Measurements from ENCODE around the gene SUGCT.
"Not testable (repeated sequence)": the region's sequence is repeated elsewhere in the genome, so short reads cannot be mapped to it uniquely, and the experiment has no call there.

The SUGCT gene

GRCh38 chr7:40239755-40240303 lies 105.0 kb downstream of the SUGCT start:
- no peak overlapping the region for H3K27ac ChIP-seq
- DNase-seq (ENCODE audit: low read depth, low spot score), result no peak

GRCh38 chr7:40243076-40243475 lies 108.3 kb downstream of the SUGCT start:
- no peak overlapping the region for H3K27ac ChIP-seq
- no peak for DNase-seq (ENCODE audit: low read depth, low spot score)

GRCh38 chr7:40244226-40244625 lies 109.4 kb downstream of the SUGCT start:
- H3K27ac ChIP-seq, result no peak overlapping the region
- no peak for DNase-seq (ENCODE audit: low read depth, low spot score)

GRCh38 chr7:40248681-40249080 lies 113.9 kb downstream of the SUGCT start:
- DNase-seq (ENCODE audit: low read depth, low spot score), result no peak
- no peak overlapping the region for H3K27ac ChIP-seq

- H3K27ac ChIP-seq; DNase-seq (ENCODE audit: low read depth, low spot score): not testable (repeated sequence)
Measured at GRCh38 chr7:40253444-40253843, 118.6 kb downstream of the SUGCT start.

GRCh38 chr7:40263752-40264390 lies 129.1 kb downstream of the SUGCT start:
- no peak overlapping the region for H3K27ac ChIP-seq
- no peak for DNase-seq (ENCODE audit: low read depth, low spot score)

- no peak for DNase-seq (ENCODE audit: low read depth, low spot score)
- H3K27ac ChIP-seq, result no peak overlapping the region
Measured at GRCh38 chr7:40267583-40267982, 132.8 kb downstream of the SUGCT start.

- H3K27ac ChIP-seq; DNase-seq (ENCODE audit: low read depth, low spot score): not testable (repeated sequence)
Measured at GRCh38 chr7:40268810-40269209, 134.0 kb downstream of the SUGCT start.

GRCh38 chr7:40276061-40276460 lies 141.3 kb downstream of the SUGCT start:
- H3K27ac ChIP-seq, result no peak overlapping the region
- no peak for DNase-seq (ENCODE audit: low read depth, low spot score)

- no peak for DNase-seq (ENCODE audit: low read depth, low spot score)
- no peak overlapping the region for H3K27ac ChIP-seq
Measured at GRCh38 chr7:40279991-40280390, 145.2 kb downstream of the SUGCT start.

- no peak for DNase-seq (ENCODE audit: low read depth, low spot score)
- no peak overlapping the region for H3K27ac ChIP-seq
Measured at GRCh38 chr7:40282858-40283257, 148.1 kb downstream of the SUGCT start.

- DNase-seq (ENCODE audit: low read depth, low spot score), result no peak
- no peak overlapping the region for H3K27ac ChIP-seq
Measured at GRCh38 chr7:40283391-40283790, 148.6 kb downstream of the SUGCT start.

- DNase-seq (ENCODE audit: low read depth, low spot score), result no peak
- H3K27ac ChIP-seq, result no peak overlapping the region
Measured at GRCh38 chr7:40288827-40289226, 154.0 kb downstream of the SUGCT start.

- H3K27ac ChIP-seq, result peak overlapping the region; percentile 29
Measured at GRCh38 chr7:40297741-40298311, 163.0 kb downstream of the SUGCT start.

GRCh38 chr7:40298421-40298820 lies 163.6 kb downstream of the SUGCT start:
- no peak for DNase-seq (ENCODE audit: low read depth, low spot score)
- peak overlapping the region; percentile 29 for H3K27ac ChIP-seq

More at GRCh38 chr7:40297741-40298311, 163.0 kb downstream of the SUGCT start:
- no peak for DNase-seq (ENCODE audit: low read depth, low spot score)

GRCh38 chr7:40299097-40299496 lies 164.3 kb downstream of the SUGCT start:
- peak overlapping the region; percentile 29 for H3K27ac ChIP-seq
- DNase-seq (ENCODE audit: low read depth, low spot score), result peak; percentile 84

- H3K27ac ChIP-seq, result no peak overlapping the region
Measured at GRCh38 chr7:40300146-40300670, 165.4 kb downstream of the SUGCT start.

GRCh38 chr7:40301486-40302068 lies 166.8 kb downstream of the SUGCT start:
- DNase-seq (ENCODE audit: low read depth, low spot score), result no peak
- H3K27ac ChIP-seq, result no peak overlapping the region

More at GRCh38 chr7:40300146-40300670, 165.4 kb downstream of the SUGCT start:
- DNase-seq (ENCODE audit: low read depth, low spot score), result no peak

GRCh38 chr7:40303996-40304395 lies 169.2 kb downstream of the SUGCT start:
- DNase-seq (ENCODE audit: low read depth, low spot score), result no peak

GRCh38 chr7:40305229-40305628 lies 170.4 kb downstream of the SUGCT start:
- no peak for DNase-seq (ENCODE audit: low read depth, low spot score)
- no peak overlapping the region for H3K27ac ChIP-seq

More at GRCh38 chr7:40303996-40304395, 169.2 kb downstream of the SUGCT start:
- no peak overlapping the region for H3K27ac ChIP-seq

- DNase-seq (ENCODE audit: low read depth, low spot score), result no peak
- H3K27ac ChIP-seq, result no peak overlapping the region
Measured at GRCh38 chr7:40306025-40306424, 171.2 kb downstream of the SUGCT start.
